Upper lobe of left lung (tissue), 6 donors: Measurements from ENCODE around the gene KLF16. TPM values are rescaled to one million over a fixed set of nuclear protein-coding genes. Genes with fewer than 3 reads are reported as not detected.

Source experiments
- ATAC-seq, 2 donors: fragments of 200-7000 bp; cut with Tn5 transposase; one replicate each; pipeline ENCODE4 v1.9.1; 2022; ENCODE audit warnings: mild to moderate bottlenecking in 2 of 2, moderate library complexity in 2 of 2; ENCODE audit not compliant: low FRiP score in 2 of 2
- DNase-seq, 2 donors: peaks; one replicate each; pipeline ENCODE4 v3.0.0-alpha.2; 2019 to 2020
- H3K27ac ChIP-seq, 4 donors: fragments of 200-600 bp; sonication (generic); one replicate each; pipeline ENCODE4 v1.5.1; 2016 to 2019
- H3K27me3 ChIP-seq, 4 donors: fragments of 200-600 bp; sonication (generic); one replicate each; pipeline ENCODE4 v1.5.1; 2017 to 2019
- H3K36me3 ChIP-seq, 4 donors: fragments of 200-600 bp; sonication (generic); one replicate each; pipeline ENCODE4 v1.5.1; 2016 to 2019
- H3K4me1 ChIP-seq, 4 donors: fragments of 200-600 bp; sonication (generic); one replicate each; pipeline ENCODE4 v1.5.1; 2018 to 2019
- H3K4me3 ChIP-seq, 4 donors: fragments of 200-600 bp; sonication (generic); one replicate each; pipeline ENCODE4 v1.5.1; 2017 to 2019; ENCODE audit warnings: mild to moderate bottlenecking in 2 of 4, moderate library complexity in 1 of 4
- H3K9me3 ChIP-seq, 4 donors: fragments of 200-600 bp; sonication (generic); one replicate each; pipeline ENCODE4 v1.5.1; 2018 to 2019
- EP300 ChIP-seq, 4 donors: sonication (generic); formaldehyde crosslinking; IDR thresholded peaks; one replicate each; pipeline ENCODE4 v1.5.1; 2017; ENCODE audit warnings: antibody characterized with exemption in 4 of 4, control low read depth in 2 of 4
- POLR2A ChIP-seq, 4 donors: fragments of 450-650 bp; IDR thresholded peaks; one replicate each; pipeline ENCODE4 v1.5.1; 2016 to 2017; ENCODE audit warnings: antibody characterized with exemption in 4 of 4, mild to moderate bottlenecking in 2 of 4
- POLR2AphosphoS5 ChIP-seq, 2 donors: sonication (generic); formaldehyde crosslinking; IDR thresholded peaks; one replicate each; pipeline ENCODE4 v1.5.1; 2017; ENCODE audit warnings: antibody characterized with exemption in 2 of 2
- WGBS, 2 donors: methylation state at CpG; one replicate each; pipeline ENCODE4 v1.1.5; 2017 to 2018; 5-methylcytosine and 5-hydroxymethylcytosine counted together
- total RNA-seq, 6 donors: library from RNA; depleted of rRNA in 4 of 6; stranded (reverse); fragments of >200 nt in 4 of 6; gene quantifications; one replicate each; pipeline versions ENCODE4 v1.1.0 to v1.2.1, GENCODE V29; 2016 to 2021
- TF ChIP-seq, protein P1 (sequence below), 6 experiments: fragments of 450-650 bp in 4 of 6; fragments of 200-600 bp in 2 of 6; sonication (generic) in 2 of 6; IDR thresholded peaks; one replicate each; pipeline ENCODE4 v1.5.1; 2016 to 2019; ENCODE audit warnings: antibody characterized with exemption in 6 of 6
- donor health status: DM: no; HTN: no; CAD: no; lungs with moderate emphysema.
- donor health status: DM: no; HTN: yes; CAD: no; lungs with severe emphysema.

KLF16 gene
- total RNA-seq, 6 donors from 2014 or later: 6.9 to 39.9 (median 16.4) TPM

DNA sequence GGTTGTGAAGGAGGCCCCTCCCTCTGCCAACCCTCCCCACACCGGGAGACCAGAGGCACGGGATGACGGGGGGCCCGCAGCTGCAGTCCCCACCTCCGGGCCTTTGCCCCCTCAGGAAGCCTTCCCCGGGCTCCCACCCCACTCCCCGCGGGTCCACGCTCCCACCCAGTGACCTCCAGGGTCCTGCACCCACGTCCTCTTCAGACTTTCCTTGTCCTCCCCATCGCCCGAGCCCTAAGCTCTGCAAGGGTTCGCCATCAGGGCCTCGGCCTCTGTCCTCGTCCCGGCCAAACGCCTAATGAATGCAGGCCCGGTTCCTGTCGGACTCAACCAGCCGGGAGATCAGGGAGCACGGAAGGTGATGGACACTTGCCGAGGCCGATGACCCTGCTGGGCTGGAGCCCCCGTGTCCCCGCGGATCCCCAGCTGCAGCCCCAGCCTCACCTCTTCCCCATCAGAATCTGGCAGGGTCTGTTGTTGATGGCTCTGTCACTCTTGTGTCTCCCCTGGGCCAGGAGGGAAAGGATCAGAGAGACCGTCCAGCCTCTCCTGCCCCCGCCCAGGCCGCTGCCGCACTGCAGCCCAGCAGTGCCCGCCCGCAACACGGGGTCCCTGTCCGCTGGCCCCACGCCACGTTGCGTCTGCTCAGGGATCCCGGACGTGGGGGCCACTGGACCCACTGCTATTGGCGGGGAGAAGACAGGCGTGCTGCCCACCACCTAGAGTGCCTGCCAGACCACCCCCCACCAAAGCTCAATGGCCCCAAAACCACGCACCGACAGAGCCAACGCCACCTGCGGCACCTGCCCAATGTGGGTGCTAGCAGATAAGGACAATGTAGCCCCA, 57.0 kb downstream of the KLF16 start:
- Histone ChIP-seq H3K4me1 (peaks cover 0 to 2% (median under 1%) of the 10 kb centered on the region in 4 donors), H3K36me3 (no peaks in the 10 kb centered on the region), H3K4me3 (no peak overlapping the region), H3K27ac (no peak overlapping the region), H3K9me3 (no peaks in the 10 kb centered on the region), H3K27me3 (no peaks in the 10 kb centered on the region)
- ATAC-seq (peak in 1 of 2 donors; percentile 2), DNase-seq (peak in 1 of 2 donors; percentile 80)
- TF ChIP-seq, protein P1, sequence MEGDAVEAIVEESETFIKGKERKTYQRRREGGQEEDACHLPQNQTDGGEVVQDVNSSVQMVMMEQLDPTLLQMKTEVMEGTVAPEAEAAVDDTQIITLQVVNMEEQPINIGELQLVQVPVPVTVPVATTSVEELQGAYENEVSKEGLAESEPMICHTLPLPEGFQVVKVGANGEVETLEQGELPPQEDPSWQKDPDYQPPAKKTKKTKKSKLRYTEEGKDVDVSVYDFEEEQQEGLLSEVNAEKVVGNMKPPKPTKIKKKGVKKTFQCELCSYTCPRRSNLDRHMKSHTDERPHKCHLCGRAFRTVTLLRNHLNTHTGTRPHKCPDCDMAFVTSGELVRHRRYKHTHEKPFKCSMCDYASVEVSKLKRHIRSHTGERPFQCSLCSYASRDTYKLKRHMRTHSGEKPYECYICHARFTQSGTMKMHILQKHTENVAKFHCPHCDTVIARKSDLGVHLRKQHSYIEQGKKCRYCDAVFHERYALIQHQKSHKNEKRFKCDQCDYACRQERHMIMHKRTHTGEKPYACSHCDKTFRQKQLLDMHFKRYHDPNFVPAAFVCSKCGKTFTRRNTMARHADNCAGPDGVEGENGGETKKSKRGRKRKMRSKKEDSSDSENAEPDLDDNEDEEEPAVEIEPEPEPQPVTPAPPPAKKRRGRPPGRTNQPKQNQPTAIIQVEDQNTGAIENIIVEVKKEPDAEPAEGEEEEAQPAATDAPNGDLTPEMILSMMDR (IDR thresholded peaks at IDR 0.05): no peak
- TF ChIP-seq POLR2A (IDR thresholded peaks at IDR 0.05): no peak
- WGBS, 2 donors: 81 to 83% methylated on average over 23 to 45 of the region's 45 CpGs

DNA sequence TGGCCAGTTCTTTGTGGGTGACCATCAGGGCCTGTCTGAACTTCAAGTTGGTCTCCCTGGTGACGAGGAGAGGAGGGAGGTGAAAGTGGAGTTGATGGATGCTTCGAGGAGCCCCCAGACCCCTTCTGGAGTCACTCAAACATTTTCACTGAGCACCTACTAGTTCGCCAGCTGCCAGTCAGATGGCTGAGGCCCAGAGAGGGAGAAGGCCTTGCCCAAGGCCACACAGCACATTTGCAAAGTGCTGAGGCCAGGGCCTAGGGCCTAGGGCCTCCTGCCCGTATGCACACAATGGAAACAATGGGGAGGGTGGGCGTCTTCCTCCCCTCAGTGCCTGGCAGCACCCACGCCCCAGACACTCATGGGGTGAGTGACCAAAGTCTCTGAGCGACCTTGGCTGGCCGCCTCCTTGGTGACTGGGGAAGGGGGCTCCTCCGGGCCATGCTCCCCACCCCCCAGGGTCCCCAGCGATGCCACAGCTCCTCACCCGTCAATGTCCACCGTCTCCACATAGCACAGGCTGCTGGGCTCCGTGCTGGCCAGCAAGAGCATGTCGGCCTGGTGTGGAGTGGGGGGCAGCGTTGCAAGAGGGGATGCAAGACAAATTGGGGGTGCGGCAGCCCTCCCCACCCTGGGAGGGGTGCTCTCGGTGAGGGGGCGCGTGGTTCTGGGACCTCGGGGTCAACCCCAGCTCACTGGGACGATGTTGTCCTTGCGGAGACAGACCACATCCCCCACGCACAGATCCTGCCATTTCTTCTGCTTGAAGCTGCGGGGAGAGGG, 57.8 kb downstream of the KLF16 start:
- peak in 1 of 2 donors; percentile 58 for DNase-seq
- peak in 1 of 2 donors; percentile 2 for ATAC-seq
- H3K27ac ChIP-seq: no peak overlapping the region
- H3K27me3 ChIP-seq: no peaks in the 10 kb centered on the region
- no peak overlapping the region for H3K4me3 ChIP-seq
- no peaks in the 10 kb centered on the region for H3K36me3 ChIP-seq
- no peaks in the 10 kb centered on the region for H3K9me3 ChIP-seq
- no peak for TF ChIP-seq POLR2AphosphoS5 (IDR thresholded peaks at IDR 0.05)
- no peak for TF ChIP-seq EP300 (IDR thresholded peaks at IDR 0.05)
- no peak for TF ChIP-seq POLR2A (IDR thresholded peaks at IDR 0.05)
- TF ChIP-seq, protein P1 (IDR thresholded peaks at IDR 0.05): no peak
- no peaks in the 10 kb centered on the region for H3K4me1 ChIP-seq
- WGBS, 2 donors: 88 to 93% methylated on average over 10 to 23 of the region's 24 CpGs

DNA sequence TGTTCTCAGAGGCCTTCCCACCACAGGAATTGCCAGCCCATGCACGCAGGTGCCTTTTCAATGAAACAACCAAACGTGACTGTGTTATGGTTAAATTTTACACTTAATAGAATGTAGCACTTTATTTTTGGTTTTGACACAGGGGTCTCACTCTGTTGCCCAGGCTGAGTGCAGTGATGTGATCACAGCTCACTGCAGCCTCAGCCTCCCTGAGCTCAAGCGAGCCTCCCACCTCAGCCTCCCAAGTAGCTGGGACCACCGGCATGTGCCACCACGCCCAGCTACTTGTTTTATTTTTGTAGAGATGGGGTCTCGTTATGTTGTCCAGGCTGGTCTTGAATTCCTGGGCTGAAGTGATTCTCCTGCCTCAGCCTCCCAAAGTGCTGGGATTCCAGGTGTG, 58.5 kb downstream of the KLF16 start:
- Histone ChIP-seq H3K4me3 (no peak overlapping the region), H3K27me3 (no peaks in the 10 kb centered on the region), H3K9me3 (no peaks in the 10 kb centered on the region), H3K4me1 (no peaks in the 10 kb centered on the region), H3K36me3 (no peaks in the 10 kb centered on the region), H3K27ac (no peak overlapping the region)
- 90 to 97% methylated on average over 5 to 6 of the region's 6 CpGs for WGBS, 2 donors
- DNase-seq (no peak), ATAC-seq (no peak)
- TF ChIP-seq POLR2A (IDR thresholded peaks at IDR 0.05) (no peak), POLR2AphosphoS5 (IDR thresholded peaks at IDR 0.05) (no peak), EP300 (IDR thresholded peaks at IDR 0.05) (no peak)
- TF ChIP-seq, protein P1 (IDR thresholded peaks at IDR 0.05): no peak

Other genes with a start within 250 kb of the KLF16 start
- 10 to 100 TPM; 32.9 to 88.2 (median 53.3) TPM for gene TCF3, start 211.0 kb downstream of the KLF16 start, total RNA-seq
- gene ONECUT3, start 110.1 kb downstream of the KLF16 start, total RNA-seq: not detected
- 1 to 10 TPM in 3 of 6 donors, under 1 TPM in 3; under 0.01 to 6.2 (median 1.1) TPM for gene ATP8B3, start 51.3 kb downstream of the KLF16 start, total RNA-seq
- gene REXO1, start 15.1 kb downstream of the KLF16 start, total RNA-seq: 100 to 1,000 TPM in 1 of 6 donors, 10 to 100 TPM in 5; 17.0 to 106 (median 38.8) TPM
- gene ABHD17A, start 21.9 kb upstream of the KLF16 start, total RNA-seq: 100 to 1,000 TPM in 4 of 6 donors, 10 to 100 TPM in 2; 63.4 to 143 (median 108) TPM
- gene ADAT3, start 41.8 kb upstream of the KLF16 start, total RNA-seq: 10 to 100 TPM in 4 of 6 donors, 1 to 10 TPM in 2; 6.1 to 25.1 (median 12.0) TPM
- gene SCAMP4, start 41.8 kb upstream of the KLF16 start, total RNA-seq: 100 to 1,000 TPM in 1 of 6 donors, 10 to 100 TPM in 5; 52.0 to 117 (median 75.3) TPM
- gene CSNK1G2, start 77.6 kb upstream of the KLF16 start, total RNA-seq: 100 to 1,000 TPM in 1 of 6 donors, 10 to 100 TPM in 5; 49.9 to 176 (median 75.4) TPM
- gene BTBD2, start 152.1 kb upstream of the KLF16 start, total RNA-seq: 10 to 100 TPM; 49.0 to 87.3 (median 69.8) TPM
- gene MKNK2, start 187.7 kb upstream of the KLF16 start, total RNA-seq: 100 to 1,000 TPM; 200 to 397 (median 264) TPM
- gene MOB3A, start 232.7 kb upstream of the KLF16 start, total RNA-seq: 100 to 1,000 TPM in 1 of 6 donors, 10 to 100 TPM in 5; 35.4 to 107 (median 60.7) TPM
- 10 to 100 TPM in 2 of 6 donors, 1 to 10 TPM in 3, under 1 TPM in 1; 0.59 to 61.8 (median 6.4) TPM for gene IZUMO4, start 233.3 kb upstream of the KLF16 start, total RNA-seq